ENCODE measurements around the gene TMEM158.

Gene TMEM158

DNA sequence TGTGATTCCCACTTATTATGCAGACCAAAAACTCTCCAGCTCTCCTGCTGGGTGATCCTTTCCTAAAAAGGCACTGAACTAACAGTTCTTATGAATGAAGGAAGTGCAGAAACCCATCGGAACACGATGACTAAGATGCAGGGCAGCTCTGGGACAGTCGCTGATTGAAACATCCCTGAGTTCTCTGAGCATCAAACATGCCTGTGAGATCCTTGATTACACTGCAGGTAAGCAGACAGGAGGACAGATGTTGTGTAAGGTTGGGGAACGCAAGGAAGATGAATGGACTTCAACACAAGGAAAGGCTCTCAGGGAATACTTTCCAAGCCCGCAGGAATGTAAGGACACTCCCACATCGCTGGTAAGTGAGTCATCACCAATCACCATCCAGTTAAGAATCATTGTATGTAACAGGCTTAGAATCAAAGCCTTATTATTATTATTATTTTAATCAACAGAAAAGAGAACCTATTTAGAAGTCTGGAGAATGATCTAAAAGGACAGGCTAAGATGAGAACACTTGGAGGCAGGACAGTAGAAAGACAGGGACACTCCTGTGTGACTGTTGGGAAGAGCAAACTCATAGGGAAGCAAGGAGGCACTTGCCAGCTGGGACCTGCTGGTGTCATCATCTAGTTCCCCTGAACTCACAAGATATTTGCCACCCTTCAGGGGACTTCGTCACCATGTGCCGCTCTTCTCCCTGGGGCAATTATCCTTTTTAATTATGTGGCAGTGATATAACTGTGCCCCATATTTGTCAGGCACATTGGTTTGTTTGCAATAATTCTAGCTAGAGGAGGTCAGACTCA, 26.0 kb downstream of the TMEM158 start:
- no peak for DNase-seq

GRCh38 chr3:45198264-45199260, 27.5 kb downstream of the TMEM158 start:
- no peak for DNase-seq

DNA sequence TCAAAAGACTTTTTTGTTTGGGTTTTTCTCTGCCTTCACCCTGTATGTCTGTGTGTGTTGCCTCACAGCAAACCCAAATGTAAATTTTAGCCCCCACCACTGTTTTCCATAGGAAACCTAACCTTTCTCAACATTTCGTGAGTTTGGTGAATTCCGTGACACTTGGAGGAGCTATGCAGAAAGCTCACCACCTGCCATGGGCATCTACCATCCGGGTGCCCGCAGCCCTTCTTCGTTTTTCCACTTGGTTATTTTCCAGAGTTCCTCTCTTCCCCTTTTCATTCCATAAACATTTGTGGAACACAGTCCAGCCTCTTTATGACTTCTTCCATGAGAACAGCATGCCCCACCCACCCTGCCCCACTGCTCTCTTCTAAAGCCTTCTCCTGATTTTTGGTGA, 31.3 kb downstream of the TMEM158 start:
- DNase-seq: no peak

GRCh38 chr3:45191924-45192417, 34.1 kb downstream of the TMEM158 start:
- no peak for DNase-seq

DNA sequence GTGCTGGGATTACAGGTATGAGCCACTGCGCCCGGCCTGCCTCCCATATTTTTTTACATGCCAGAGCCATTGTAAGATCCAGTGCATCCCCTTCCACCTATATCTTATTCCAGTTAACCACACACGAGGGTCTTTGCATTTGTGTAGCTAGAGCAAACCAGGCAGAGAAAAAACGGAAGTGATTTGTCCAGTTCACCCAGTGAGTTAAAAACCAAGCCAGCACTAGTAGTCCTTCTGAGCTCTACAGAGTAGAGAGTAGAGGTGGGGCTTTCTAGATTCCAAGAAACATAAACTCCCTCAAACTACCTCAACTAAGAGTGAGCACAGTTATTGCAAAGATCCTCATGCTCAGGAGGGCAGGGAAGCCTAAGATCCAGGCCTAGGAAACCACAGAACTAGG, 34.7 kb downstream of the TMEM158 start:
- no peak for DNase-seq

DNA sequence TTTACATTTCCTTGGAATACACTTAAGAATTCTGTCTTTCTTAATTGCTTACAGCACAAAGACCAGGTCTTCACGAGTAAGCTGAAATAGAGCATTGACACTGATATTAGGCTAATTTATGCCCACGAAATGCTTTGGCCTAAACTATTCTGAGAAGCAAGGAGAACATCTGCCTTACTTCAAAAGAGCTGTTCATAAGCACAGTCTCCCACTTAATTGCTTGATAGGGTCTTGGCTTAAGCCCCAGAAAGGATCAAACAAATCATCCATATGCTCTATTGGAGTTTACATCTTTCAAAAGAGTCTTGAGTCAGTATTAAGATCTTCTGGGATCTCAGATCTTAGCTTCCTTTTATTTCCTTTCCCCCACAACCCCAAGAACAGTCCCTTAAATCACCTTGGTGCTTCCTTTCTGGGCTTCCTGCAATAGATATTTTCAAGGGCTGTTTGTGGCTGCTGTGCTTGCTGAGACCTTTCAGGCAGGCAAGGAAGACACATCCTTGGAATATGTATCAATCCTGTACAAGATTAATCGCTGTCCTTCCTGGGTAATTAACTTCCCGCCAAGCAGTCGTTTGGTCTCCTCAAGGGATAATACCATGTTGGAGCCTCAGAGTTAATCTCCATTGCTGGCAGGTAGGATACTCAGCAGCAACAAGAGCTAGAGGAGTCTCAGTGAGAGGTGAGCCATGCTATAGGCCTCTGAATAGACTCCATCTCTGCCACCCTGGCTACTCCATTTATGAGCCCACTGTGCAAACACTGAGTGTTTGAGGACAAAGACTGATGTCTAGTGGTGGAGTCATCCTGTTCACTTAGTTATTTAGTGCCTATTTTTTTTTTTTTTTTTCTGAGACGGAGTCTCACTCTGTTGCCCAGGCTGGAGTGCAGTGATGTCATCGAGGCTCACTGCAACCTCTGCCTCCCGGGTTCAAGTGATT, 37.1 kb downstream of the TMEM158 start:
- no peak for DNase-seq

DNA sequence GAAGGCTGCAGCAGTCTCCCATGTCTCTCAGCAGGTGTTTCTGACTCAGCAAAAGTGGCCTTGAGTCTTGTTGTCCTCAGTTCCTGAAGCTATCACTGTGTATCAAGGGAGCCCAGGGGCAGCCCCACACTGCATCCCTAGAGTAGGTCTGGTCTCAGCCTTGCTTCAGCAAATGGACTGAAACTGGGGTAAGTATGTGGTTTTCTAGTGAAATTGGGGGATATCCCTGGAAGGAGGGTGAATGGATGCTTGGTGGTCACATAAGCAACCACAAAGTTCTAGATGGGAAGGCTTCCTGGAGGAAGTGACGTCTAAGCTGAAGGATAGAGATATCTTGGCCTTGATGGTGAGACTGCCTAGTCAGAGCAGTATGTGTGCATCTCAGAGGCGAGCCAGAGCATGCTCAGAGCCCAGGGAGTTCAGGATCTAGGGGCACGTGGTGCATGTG, 38.4 kb downstream of the TMEM158 start:
- no peak for DNase-seq

DNA sequence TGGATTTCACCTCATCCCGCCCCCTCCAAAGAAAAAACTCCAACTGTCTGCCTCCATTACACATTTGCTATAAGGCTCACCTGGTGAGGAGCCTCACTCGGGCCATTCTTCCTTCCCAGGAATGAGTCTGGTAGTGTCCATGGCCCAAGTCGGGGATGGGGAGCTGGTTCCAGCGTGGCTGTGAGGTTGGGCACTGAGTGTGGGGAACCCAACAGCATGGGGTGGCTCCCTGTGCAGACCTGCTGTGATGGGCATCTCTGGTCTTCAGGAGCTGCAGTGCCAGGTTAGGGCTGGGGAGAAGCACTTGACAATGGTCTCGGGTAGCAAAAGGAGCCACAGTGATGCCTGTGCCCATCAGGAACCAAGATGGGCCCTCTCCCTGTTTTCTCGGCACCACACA, 39.2 kb downstream of the TMEM158 start:
- no peak for DNase-seq

DNA sequence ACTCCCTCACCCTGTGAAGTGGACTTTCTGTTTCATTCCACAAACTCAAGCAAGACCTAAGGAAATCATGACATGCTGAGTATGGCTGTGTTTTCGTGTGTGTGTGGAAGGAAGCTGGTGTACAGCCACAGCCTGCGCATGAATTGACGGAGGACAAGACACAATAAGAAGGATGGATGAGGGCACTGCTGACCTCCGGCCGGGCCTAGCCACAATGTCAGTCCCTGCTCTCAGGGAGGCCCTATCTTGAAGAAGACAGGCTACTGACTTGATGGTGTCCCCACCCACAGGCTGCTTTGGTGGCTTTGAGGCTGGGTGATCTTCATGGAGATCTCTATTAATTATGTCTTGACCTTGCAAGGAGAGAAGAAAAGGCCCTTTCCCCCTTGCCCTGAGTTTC, 40.6 kb downstream of the TMEM158 start:
- no peak for DNase-seq

- no peak for DNase-seq
These were observed 41.0 kb downstream of the TMEM158 start for GRCh38 chr3:45185052-45185451.

DNA sequence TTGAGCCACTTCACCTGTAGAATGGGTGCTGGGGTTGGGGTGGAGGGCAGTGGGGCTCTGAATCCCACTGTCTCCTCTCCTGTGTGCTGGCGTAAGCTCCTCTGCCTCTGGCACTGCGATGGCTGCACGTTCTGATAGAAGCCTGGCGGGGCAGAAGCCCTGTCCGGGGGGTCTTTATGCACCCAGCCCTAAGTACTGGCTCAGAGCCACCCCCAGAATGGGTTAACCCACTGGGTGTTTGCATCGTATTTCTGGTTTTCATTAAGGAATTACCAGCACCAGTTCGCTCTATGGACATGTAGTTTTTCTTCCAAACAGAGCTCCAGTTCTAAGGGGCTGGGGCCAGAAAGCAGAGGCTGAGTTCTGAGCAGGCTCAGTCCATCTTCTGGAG, 42.2 kb downstream of the TMEM158 start:
- no peak for DNase-seq

DNA sequence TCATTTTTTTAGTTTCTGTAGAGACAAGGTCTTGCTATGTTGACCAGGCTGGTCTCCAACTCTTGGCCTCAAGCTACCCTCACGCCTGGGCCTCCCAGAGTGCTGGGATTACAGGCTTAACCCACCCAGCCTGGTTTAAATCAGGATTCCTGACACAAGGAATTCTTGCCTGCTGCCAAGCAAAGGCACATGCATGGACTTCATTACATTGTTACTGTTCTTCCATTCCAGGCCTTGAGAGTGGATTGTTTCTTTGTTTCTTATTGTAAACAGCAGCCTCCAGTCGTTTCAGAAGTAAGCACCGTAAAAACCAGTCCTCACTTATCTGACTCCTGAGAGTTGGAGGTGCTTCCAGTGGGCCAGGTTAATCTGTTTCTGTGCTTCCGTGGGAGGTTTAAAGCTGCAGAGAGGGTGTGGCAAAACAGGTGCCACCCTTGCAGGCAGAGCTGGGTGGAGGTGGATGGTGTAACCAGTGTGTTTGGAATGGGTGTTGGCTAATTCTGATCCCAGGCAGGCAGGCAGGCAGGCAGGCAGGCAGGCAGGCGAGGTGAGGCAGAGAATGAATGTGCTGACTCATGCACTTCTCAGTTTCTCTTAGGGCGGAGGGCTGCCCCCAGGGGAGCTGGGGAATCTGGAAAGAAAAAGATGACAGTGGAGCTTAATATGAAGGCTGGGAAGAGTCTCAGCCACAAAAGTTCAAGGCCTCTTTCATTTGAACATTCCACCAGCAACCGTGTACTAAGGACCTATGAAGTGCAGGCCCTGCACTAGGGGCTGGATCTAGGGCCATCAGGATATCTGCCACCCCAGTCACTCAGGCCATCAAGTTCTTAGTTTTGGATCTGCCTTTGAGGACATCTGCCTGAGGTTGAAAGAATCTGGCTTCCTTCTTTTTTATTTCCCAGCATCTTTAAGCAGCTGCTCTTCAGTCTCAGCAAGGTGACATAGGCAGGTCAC, 42.9 kb downstream of the TMEM158 start:
- no peak for DNase-seq

DNA sequence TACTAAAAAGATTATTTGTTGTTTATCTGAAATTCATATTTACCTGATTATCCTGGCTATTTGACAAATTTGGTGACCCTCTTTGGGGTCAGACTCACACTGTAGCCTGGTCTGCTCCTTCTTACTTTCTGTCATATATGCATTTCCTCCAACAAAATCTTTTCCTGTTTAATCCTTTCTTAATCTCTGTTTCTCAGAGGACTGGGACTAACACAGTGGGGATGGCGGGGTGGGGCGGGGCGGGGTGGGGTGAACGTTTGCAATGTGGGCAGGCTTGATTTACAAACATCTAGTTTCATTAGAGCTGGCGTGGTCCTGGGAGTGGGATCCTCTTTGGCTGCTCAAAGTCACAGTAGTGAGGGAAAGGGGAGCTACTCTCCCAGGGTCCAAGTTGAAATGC, 44.6 kb downstream of the TMEM158 start:
- DNase-seq: no peak

- DNase-seq: no peak
These were observed 45.2 kb downstream of the TMEM158 start for GRCh38 chr3:45180899-45181298.

DNA sequence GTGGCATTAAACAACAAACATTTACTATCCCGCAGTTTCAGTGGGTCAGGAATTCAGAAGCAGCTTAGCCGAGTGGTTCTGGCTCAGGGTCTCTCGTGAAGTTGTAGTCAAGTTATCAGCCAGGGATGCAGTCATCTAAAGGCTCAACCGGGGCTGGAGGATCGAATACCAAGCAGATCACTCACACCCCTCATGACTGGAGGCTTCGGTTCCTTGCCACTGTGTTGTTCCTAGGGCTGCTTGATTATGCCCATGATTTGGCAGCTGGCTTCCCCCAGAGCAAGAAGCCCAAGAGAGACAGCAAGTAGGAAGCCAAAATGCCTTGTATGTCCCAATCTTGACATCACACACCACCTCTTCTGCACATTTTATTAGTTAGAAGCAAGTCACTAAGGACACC, 46.0 kb downstream of the TMEM158 start:
- DNase-seq: no peak

GRCh38 chr3:45179163-45179562, 46.9 kb downstream of the TMEM158 start:
- no peak for DNase-seq

DNA sequence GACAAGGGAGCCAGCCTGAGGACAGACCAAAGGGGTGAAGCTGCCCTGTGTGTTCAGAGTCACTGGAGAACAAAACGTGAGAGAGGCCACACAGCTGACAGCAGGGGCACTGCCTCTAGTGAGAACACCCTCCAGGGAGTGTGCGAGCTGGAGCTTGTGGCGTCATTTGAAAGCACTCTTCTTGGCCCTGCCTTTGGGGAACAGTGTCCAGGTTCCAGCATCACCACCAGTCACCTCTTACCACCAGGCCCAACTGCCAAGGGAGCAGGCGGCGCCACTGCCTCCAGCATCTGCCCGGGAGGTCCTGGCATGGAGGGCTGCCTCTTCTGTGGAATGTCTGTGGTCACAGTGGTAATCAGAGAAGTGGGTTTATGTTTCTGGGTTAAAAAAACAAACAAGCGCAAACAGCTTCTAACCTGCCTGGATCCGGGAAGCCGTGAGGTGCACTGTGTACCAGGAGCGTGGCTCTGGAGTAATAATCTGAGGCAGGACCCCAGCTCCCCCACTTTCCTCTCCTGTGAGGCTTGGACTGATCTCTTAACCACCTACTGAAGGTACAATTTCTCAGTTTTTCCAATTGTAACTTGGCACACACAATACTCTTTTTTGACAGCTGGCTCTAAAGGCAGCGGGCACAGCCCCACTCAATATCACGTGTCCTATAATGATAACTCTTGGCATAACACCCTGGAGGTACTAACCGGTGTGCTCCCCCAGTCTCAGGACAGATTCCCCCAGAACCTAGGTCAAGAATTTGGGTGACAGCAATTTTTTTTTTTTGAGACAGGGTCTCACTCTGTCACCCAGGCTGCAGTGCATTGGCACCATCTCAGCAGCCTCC, 47.7 kb downstream of the TMEM158 start:
- no peak for DNase-seq

GRCh38 chr3:45176912-45177311, 49.2 kb downstream of the TMEM158 start:
- no peak for DNase-seq

All from NCI-H187 (cell line).